NCI-H2227 treated with DMSO at 0.1 percent for 48 hours (cell line): Measurements from ENCODE around the gene BTF3L4.
A peak's percentile ranks its signal among the peaks of the same experiment; 100 is the strongest.
"Not testable (repeated sequence)": the region's sequence is repeated elsewhere in the genome, so short reads cannot be mapped to it uniquely, and the experiment has no call there.

Experiments
- DNase-seq: peaks from one replicate; lab custom pipeline; 2025; lab: John Stamatoyannopoulos, UW

The BTF3L4 gene

GRCh38 chr1:52056163-52056936, at the start of gene BTF3L4:
TSS of gene BTF3L4 (plus strand) at chr1:52056295. CDS start at chr1:52059848, 3,553 bp downstream.
- DNase-seq = peak; percentile 96

- no peak for DNase-seq
These were observed 48.7 kb upstream of the BTF3L4 start for GRCh38 chr1:52007215-52008002.

GRCh38 chr1:52008071-52008809, 47.9 kb upstream of the BTF3L4 start:
- DNase-seq = no peak

- DNase-seq = no peak
These were observed 34.0 kb upstream of the BTF3L4 start for GRCh38 chr1:52022133-52022532.

- DNase-seq = no peak
These were observed 29.8 kb upstream of the BTF3L4 start for GRCh38 chr1:52026278-52026677.

- DNase-seq = no peak
These were observed 27.8 kb upstream of the BTF3L4 start for GRCh38 chr1:52028328-52028727.

- DNase-seq = not testable (repeated sequence)
These were observed 27.3 kb upstream of the BTF3L4 start for GRCh38 chr1:52028839-52029238.

- DNase-seq = no peak
These were observed 23.8 kb upstream of the BTF3L4 start for GRCh38 chr1:52032124-52032784.

- no peak for DNase-seq
These were observed 23.3 kb upstream of the BTF3L4 start for GRCh38 chr1:52032785-52033131.

- peak; percentile 90 for DNase-seq
These were observed 22.7 kb upstream of the BTF3L4 start, which contains the start of gene KTI12 for GRCh38 chr1:52033190-52034049. TSS of gene KTI12 (minus strand) at chr1:52033810. CDS start at chr1:52033761, 49 bp downstream.

- DNase-seq = no peak
These were observed 22.1 kb upstream of the BTF3L4 start for GRCh38 chr1:52034050-52034384.

GRCh38 chr1:52037402-52037814, 18.7 kb upstream of the BTF3L4 start:
- no peak for DNase-seq

- no peak for DNase-seq
These were observed 18.2 kb upstream of the BTF3L4 start for GRCh38 chr1:52037909-52038308.

- no peak for DNase-seq
These were observed 14.4 kb upstream of the BTF3L4 start for GRCh38 chr1:52041551-52042185.

- DNase-seq = no peak
These were observed 10.9 kb upstream of the BTF3L4 start for GRCh38 chr1:52045236-52045635.

- DNase-seq = not testable (repeated sequence)
These were observed 10.4 kb upstream of the BTF3L4 start for GRCh38 chr1:52045666-52046195.

GRCh38 chr1:52049337-52049736, 6.8 kb upstream of the BTF3L4 start:
- not testable (repeated sequence) for DNase-seq

- DNase-seq = no peak
These were observed 2.2 kb upstream of the BTF3L4 start for GRCh38 chr1:52053862-52054261.

- no peak for DNase-seq
These were observed 1.5 kb upstream of the BTF3L4 start for GRCh38 chr1:52054496-52055065.
